HG02571 (cell line): ENCODE data around the gene NRTN.
"Not testable (repeated sequence)": the region's sequence is repeated elsewhere in the genome, so short reads cannot be mapped to it uniquely, and the experiment has no call there.

Experiments
- ATAC-seq: cut with Tn5 transposase; IDR thresholded peaks from one replicate; pipeline ENCODE4 v1.9.1; 2021; ENCODE audit warnings: mild to moderate bottlenecking, moderate library complexity; ENCODE audit not compliant: unreplicated experiment

NRTN gene, protein sequence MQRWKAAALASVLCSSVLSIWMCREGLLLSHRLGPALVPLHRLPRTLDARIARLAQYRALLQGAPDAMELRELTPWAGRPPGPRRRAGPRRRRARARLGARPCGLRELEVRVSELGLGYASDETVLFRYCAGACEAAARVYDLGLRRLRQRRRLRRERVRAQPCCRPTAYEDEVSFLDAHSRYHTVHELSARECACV

DNA sequence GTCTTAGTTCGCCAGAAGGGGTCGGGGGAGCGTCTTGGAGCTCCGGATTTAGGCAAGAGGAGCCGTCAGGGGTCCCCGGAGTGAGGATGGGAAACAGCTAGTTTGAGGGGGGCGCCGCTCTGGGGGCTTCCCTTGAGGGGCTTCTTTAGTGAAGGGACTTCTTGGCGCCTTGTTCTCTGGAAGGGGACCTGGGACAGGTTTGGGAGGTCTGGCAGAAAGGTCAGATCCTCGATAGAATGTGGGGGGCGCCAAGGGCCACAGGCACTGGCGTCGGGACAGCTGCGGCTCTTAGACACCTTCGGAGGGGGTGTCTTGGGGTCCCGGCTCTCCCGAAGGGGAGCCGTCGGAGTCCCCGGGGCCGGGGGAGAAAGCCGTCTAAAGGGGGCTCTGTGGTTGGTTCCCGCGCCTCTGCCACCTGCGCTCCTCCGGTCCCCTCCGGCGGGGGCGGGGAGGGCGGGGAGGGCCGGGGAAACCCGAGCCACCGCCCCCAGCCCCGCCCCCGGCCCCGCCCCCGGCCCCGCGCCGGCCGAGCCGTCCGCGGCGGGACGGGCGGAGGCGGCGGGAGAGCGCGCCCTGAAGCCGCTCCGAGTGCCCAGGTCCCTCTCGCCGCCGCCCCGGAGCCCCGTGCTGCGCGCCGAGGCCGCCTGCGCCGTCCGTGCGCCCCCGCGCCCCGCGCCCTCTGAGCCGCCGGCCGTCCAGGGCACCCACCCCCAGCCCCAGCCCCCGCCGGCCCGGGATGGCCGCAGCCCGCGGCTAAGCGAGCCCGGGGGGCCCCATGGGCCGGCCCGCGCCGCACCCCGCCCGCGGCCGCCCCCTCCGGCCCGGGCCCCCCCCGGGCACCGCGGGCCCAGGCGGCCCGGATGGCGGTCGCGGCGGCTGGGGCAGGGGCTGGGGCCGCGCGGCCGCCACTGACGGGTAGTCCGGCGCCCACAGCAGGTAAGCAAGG lies at the start of gene NRTN:
NRTN (plus strand) TSS at position 552 of the 946 bp plus-strand sequence. CDS start 19,099 bp downstream, outside the sequence.
- no peak for ATAC-seq

- ATAC-seq = no peak
Observed at GRCh38 chr19:5762608-5763217, 42.2 kb upstream of the NRTN start.

DNA sequence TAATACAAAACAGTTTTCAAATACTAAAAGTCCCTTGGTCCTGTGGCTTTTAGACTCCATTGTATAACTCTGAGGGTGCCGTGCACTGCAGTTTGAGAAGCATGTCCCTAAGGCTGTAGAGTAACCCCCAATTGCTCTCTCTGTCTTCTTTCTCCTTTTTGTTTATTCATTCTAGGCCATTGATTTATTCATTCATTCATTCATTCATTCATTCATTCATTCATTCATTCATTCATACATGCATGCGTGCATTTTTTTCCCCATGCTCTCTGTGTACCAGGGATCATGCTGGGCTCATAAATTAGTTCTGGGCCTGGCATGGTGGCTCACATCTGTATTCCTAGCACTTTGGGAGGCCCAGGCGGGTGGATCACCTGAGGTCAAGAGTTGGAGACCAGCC lies 39.6 kb upstream of the NRTN start:
- no peak for ATAC-seq

GRCh38 chr19:5767949-5768348 lies 36.9 kb upstream of the NRTN start:
- no peak for ATAC-seq

- no peak for ATAC-seq
Observed at GRCh38 chr19:5772416-5772815, 32.5 kb upstream of the NRTN start.

- ATAC-seq = no peak
Observed at GRCh38 chr19:5773276-5773675, 31.6 kb upstream of the NRTN start.

DNA sequence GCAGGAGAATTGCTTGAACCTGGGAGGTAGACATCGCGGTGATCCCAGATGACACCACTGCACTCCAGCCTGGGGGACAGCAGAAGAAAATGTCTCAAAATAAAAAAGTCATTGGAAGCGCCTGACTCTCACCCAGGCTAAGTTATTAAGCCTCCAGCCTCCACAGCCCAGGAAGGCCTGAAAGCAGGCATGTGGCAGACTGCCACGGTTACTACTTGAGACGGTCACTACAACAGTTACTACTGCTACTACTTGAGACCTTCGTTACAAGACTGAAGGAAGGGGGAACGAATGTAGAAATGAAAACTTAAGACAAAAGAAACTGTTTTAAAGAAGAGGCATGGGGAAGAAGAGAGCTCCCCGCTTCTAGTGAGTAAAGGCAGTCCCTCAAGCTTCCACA lies 29.9 kb upstream of the NRTN start:
- no peak for ATAC-seq

DNA sequence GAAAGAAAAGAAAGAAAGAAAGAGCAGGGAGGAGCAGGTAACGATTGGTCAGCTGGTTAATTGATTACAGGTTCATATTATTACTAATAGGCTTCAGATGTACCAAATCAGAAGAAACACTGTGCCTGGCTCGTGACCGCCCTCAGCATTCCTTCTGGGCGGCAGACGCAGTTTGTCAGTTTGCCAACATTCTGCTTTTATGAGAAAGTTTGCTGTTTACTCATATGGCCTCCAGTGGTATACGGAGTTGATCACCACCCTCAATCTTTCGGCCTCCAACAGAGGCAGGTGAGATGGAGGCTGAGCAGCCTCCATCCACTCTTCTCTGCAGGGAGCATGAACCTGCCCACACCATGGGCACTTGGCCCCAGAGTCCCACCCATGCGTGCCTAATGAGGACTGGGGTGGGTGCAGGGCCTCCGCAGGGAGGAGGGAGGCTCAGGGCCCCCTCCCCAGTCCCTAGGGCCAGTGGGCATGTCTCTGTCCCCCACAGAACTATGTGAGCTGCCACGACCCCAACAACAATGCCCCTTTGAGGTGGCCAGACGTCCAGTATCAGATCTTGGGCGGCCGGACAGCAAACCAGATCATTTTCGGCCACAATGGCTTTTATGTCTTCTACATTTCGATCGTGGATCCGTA lies 29.1 kb upstream of the NRTN start:
- ATAC-seq = no peak

- ATAC-seq = no peak
Observed at GRCh38 chr19:5778402-5778801, 26.5 kb upstream of the NRTN start.

DNA sequence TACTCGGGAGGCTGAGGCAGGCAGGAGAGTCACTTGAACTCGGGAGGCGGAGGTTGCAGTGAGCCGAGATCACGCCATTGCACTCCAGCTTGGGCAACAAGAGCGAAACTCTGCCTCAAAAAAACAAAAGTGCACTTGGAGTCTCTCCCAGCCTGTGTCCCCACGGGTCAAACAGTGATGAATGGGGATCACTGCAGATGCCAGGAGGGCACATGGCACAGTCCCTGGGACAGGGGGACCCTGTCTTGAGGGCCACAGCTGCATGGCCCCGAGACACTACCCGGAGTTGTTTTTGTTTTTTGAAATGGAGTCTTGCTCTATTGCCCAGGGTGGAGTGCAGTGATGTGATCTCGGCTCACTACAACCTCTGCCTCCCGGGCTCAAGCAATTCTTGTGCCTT lies 24.0 kb upstream of the NRTN start:
- ATAC-seq = not testable (repeated sequence)

GRCh38 chr19:5782322-5782721 lies 22.5 kb upstream of the NRTN start:
- no peak for ATAC-seq

GRCh38 chr19:5782945-5783919 lies 21.6 kb upstream of the NRTN start:
- ATAC-seq = no peak

DNA sequence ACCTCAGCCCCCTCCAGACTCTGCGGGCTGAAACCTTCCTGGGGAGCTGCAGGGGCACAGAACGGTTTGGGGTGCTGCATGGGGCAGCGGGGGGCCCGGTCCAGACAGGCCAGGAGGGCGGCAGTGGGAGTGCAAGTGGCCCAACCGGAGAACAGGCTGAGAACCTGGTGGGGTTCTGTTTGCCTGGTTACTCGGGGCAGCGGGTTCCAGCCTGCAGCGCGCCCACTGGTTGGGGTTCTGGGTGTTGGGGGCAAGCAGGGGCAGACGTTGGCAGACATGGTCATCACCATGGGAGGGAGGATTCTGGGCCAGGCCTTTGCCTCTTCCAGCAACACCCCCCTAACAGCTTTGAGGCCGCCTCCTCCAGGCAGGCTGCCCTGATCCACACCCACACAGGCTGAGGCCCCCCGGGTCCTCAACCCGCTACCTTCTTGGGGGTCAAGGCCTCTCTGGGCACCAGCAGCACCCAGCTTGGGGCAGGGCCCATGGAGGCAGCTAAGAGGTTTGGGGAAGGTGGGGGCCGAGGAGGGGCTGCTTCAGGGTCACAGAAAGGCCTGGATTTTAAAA lies 20.2 kb upstream of the NRTN start, which contains the start of gene PRR22:
PRR22 (minus strand) TSS at position 166 of the 567 bp plus-strand sequence; CDS start at position 80, 86 bp downstream.
- ATAC-seq = no peak

- ATAC-seq = no peak
Observed at GRCh38 chr19:5785423-5785822, 19.4 kb upstream of the NRTN start.

DNA sequence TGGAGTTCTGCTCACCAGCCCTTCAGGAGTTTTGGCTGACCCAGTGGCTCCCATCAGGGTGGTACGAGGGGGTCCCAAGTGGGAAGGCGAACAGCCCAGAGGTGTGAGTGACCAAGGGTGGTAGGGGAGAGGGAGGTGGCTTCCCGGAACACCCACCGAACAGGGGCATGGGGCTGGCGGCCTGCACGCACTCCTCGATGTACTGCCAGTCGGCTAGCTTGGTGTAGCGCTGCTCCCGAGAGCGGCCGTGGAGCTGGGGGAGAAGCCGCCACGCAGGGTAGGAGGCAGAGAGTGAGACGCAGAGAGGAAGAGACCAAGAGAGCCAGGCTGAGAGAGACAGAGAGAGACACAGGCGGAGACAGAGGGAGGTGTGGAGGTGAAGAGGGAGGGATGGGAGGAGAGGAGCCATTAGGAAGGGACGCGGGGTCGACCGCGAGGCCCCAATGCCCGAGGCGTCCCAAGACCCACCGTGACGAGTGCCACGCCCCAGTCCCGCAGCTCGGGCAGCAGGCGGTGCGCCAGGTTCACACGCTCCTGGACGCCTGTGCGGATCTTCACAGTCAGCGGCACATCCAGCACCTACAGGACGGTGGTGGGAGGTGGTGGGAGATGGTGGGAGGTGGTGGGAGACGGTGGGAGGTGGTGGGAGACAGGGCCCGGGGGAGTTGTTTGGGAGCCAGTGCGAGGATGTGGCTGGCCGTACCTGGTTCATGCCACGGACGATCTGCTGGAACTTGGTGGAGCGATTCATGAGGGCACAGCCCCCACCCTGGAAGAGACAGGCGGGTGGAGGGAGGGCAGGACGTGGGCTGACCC lies 18.1 kb upstream of the NRTN start:
- ATAC-seq = no peak

DNA sequence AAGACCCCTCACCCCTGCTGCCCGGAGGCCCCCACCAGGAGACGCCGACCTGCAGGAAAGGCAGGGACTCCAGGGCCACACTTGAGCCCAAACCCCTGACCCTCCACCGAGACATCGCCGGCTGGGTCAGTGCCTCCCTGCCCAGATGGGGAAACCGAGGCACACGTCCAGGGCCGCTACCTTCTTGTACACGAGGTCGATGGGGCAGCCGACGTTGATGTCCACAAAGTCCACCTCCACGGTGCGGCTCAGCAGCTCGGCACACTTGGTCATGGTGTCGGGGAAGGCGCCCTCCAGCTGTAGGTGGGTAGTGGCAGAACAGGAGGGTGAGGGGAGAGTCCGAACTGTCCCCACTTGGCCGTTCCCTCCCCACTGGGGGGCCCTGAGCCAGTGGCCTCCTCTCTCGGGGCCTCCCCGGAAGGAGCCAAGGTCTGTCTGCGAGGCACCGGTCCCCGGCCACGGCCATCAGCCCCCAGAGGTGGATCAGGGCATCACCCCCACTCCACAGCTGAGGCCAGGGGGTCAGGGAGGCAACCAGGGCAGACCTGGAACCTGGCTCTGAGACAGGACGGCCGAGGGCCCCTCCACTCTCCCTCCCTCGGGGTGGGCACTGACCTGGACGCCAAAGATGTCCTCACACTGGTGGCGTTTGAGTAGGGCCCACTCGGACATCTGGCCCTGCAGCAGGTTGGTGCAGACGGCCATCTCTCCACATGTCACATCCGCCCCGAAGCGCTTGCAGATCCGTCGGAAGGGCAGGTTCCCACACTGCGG lies 17.3 kb upstream of the NRTN start:
- no peak for ATAC-seq

- ATAC-seq = no peak
Observed at GRCh38 chr19:5788422-5788821, 16.4 kb upstream of the NRTN start.

- ATAC-seq = no peak
Observed at GRCh38 chr19:5789351-5789761, 15.5 kb upstream of the NRTN start.
